Measurements from ENCODE around the gene TRIM54. TPM values are rescaled to one million over a fixed set of nuclear protein-coding genes. Genes with fewer than 3 reads are reported as not detected.

TRIM54 gene
- total RNA-seq, 6 donors from 2014 or later = 0.49 TPM; not detected in 5

GRCh38 chr2:27261241-27261925 lies 20.8 kb upstream of the TRIM54 start:
- Histone ChIP-seq H3K27me3 (peaks cover 1 to 41% (median 28%) of the 10 kb centered on the region in 4 donors), H3K4me3 (no peak overlapping the region), H3K27ac (no peak overlapping the region), H3K36me3 (no peaks in the 10 kb centered on the region), H3K9me3 (no peaks in the 10 kb centered on the region), H3K4me1 (peaks cover 33 to 43% (median 36%) of the 10 kb centered on the region in 4 donors)
- ATAC-seq (ENCODE audit: low FRiP score in 2 of 2) (no peak), DNase-seq (no peak)
- TF ChIP-seq EP300 (IDR thresholded peaks at IDR 0.05) (no peak), POLR2A (IDR thresholded peaks at IDR 0.05) (no peak), CTCF (IDR thresholded peaks at IDR 0.05) (no peak), POLR2AphosphoS5 (IDR thresholded peaks at IDR 0.05) (no peak)
- WGBS, 2 donors = 41 to 66% methylated on average over 11 of the region's 11 CpGs

- TF ChIP-seq POLR2AphosphoS5 (IDR thresholded peaks at IDR 0.05) (no peak), CTCF (IDR thresholded peaks at IDR 0.05) (no peak), POLR2A (IDR thresholded peaks at IDR 0.05) (no peak), EP300 (IDR thresholded peaks at IDR 0.05) (no peak)
- DNase-seq (peak in 1 of 2 donors; percentile 84), ATAC-seq (ENCODE audit: low FRiP score in 2 of 2) (no peak)
- Histone ChIP-seq H3K9me3 (no peaks in the 10 kb centered on the region), H3K4me3 (peak overlapping the region in 3 of 4 donors; percentile 44 to 60 (median 58)), H3K4me1 (peaks cover 33 to 43% (median 36%) of the 10 kb centered on the region in 4 donors), H3K36me3 (no peaks in the 10 kb centered on the region), H3K27me3 (peaks cover 1 to 41% (median 28%) of the 10 kb centered on the region in 4 donors), H3K27ac (no peak overlapping the region)
- WGBS, 2 donors = 5 to 11% methylated on average over 18 to 26 of the region's 40 CpGs
Measured at GRCh38 chr2:27261926-27262298, 20.3 kb upstream of the TRIM54 start.

- Histone ChIP-seq H3K27me3 (peaks cover 1 to 41% (median 28%) of the 10 kb centered on the region in 4 donors), H3K4me1 (peaks cover 33 to 43% (median 36%) of the 10 kb centered on the region in 4 donors), H3K27ac (no peak within 1 kb of the TSS), H3K4me3 (peak within 1 kb of the TSS; percentile 36 to 60 (median 51)), H3K9me3 (no peaks in the 10 kb centered on the region), H3K36me3 (no peaks in the 10 kb centered on the region)
- no peak for TF ChIP-seq POLR2AphosphoS5 (IDR thresholded peaks at IDR 0.05)
- no peak for TF ChIP-seq CTCF (IDR thresholded peaks at IDR 0.05)
- TF ChIP-seq EP300 (IDR thresholded peaks at IDR 0.05) = no peak
- TF ChIP-seq POLR2A (IDR thresholded peaks at IDR 0.05) = no peak
- DNase-seq = peak; percentile 65 to 93
- WGBS, 2 donors = 1 to 3% methylated on average over 6 to 28 of the region's 96 CpGs
- peak; percentile 48 to 86 for ATAC-seq (ENCODE audit: low FRiP score in 2 of 2)
Measured at GRCh38 chr2:27262379-27263286, 19.6 kb upstream of the TRIM54 start, which contains the start of gene SLC30A3. Gene SLC30A3, minus strand, starts transcription at chr2:27263047. Its CDS starts 141 bp downstream, at chr2:27262906.

GRCh38 chr2:27263287-27264252 lies 18.7 kb upstream of the TRIM54 start:
- DNase-seq (no peak), ATAC-seq (ENCODE audit: low FRiP score in 2 of 2) (no peak)
- Histone ChIP-seq H3K4me3 (peak overlapping the region; percentile 36 to 60 (median 51)), H3K36me3 (no peaks in the 10 kb centered on the region), H3K4me1 (peaks cover 33 to 43% (median 36%) of the 10 kb centered on the region in 4 donors), H3K9me3 (no peaks in the 10 kb centered on the region), H3K27ac (no peak overlapping the region), H3K27me3 (peaks cover 1 to 41% (median 28%) of the 10 kb centered on the region in 4 donors)
- WGBS, 2 donors = 5 to 6% methylated on average over 24 to 44 of the region's 46 CpGs
- TF ChIP-seq CTCF (IDR thresholded peaks at IDR 0.05) = no peak
- no peak for TF ChIP-seq POLR2A (IDR thresholded peaks at IDR 0.05)
- TF ChIP-seq POLR2AphosphoS5 (IDR thresholded peaks at IDR 0.05) = no peak
- TF ChIP-seq EP300 (IDR thresholded peaks at IDR 0.05) = no peak

Data from upper lobe of left lung (tissue), 6 donors.